Measurements from ENCODE around the gene NFATC4.
A peak's percentile ranks its signal among the peaks of the same experiment; 100 is the strongest.

The NFATC4 gene

DNA sequence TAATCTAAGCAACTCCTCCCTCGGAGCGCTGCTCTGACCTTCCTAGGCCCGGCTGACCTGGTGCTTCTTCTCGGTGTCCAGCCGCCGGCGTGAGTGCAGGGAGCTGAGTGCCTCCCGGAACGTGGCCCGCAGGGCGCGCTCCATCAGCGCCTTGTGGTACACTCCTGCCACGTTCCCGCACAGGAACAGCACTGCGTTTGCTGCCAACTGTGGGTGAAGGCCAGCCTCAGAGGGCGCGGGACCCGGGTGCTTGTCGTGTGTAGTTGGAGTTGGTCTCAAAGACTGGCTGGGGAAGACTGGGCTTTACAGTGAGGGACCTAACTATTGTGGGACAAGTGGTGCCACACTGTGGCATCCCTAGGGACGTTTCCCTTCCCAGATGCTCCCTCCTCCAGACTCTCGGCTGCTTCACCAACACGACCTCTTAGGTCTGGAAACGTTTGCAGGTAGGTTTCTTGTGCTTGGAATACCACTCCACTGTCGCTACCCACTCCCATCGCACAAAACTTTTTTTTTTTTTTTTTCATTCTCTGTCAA, 36.2 kb upstream of the NFATC4 start:
- no peak for TF ChIP-seq CTCF (IDR thresholded peaks at IDR 0.05; ENCODE audit: control extremely low read depth, extremely low read depth, low read depth, missing control alignments)
- CTCF ChIA-PET, result interaction anchor here (0.6 to 21.9 kb wide), 20 partner anchors 9 to 274 kb away, joined by 3 to 629 read pairs (median 18); partner anchors contain the start of genes CBLN3, CIDEB, KHNYN and LTB4R
- POLR2A ChIA-PET, result no interaction called here
- DNase-seq (ENCODE audit: extremely low spot score), result no peak

DNA sequence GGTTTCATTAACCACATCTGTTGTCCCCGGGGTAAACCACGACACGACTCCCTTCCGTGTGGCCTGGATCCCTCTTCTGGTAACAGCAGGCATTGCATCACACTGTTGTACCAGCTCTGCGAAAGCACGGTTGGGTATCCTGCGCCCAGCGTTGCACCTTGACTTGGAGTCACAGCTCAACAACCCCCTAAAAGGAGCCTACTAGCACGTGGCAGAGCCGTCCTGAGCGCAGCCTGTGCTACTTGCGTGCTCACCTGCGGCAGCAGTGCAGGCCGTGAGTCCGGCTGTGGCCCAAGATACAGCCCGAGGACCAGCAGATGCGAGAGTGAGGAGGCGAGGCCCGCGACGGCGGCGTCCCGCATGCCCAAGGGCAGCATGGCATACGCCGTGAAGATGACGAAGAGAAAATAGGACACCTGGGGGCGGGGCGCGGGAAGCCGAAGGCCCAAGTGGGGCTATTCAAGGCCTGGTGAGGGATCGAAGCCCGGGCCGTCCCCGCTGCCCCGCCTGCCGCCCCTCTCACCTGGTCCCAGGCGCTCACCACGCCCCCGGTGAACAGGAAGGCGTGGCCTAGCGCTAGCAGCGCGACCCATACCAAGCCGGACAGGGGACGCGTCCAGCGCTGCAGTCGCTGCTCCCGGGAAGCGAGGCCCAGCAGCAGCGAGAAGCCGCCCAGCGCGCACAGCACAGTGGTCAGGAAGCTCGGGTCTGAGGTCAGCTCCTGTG, 35.6 kb upstream of the NFATC4 start:
- peak; percentile 91 for DNase-seq (ENCODE audit: extremely low spot score)
- peak; percentile 73 for TF ChIP-seq CTCF (IDR thresholded peaks at IDR 0.05; ENCODE audit: control extremely low read depth, extremely low read depth, low read depth, missing control alignments)
- POLR2A ChIA-PET, result interaction anchor here (0.9 to 1.4 kb wide), 3 partner anchors 97 to 105 kb away, joined by 3 to 10 read pairs (median 3); partner anchors contain the start of genes CBLN3 and KHNYN
- CTCF ChIA-PET, result interaction anchor here (0.7 to 21.9 kb wide), 29 partner anchors 9 to 274 kb away, joined by 3 to 629 read pairs (median 14); partner anchors contain the start of genes CBLN3, CIDEB, KHNYN and LTB4R

GRCh38 chr14:24334431-24335291, 33.3 kb upstream of the NFATC4 start, which contains the start of gene ADCY4:
TSS of gene ADCY4 (minus strand) at chr14:24335071. CDS start at chr14:24334652, 419 bp downstream.
- no peak for DNase-seq (ENCODE audit: extremely low spot score)
- TF ChIP-seq CTCF (IDR thresholded peaks at IDR 0.05; ENCODE audit: control extremely low read depth, extremely low read depth, low read depth, missing control alignments), result no peak
- ChIA-PET POLR2A (interaction anchor here (0.6 kb wide), 1 partner anchor 68 kb away, joined by 5 read pairs; no protein-coding TSS in a partner anchor), CTCF (interaction anchor here (1.1 to 21.9 kb wide), 17 partner anchors 11 to 125 kb away, joined by 3 to 629 read pairs (median 17); partner anchors contain the start of genes CBLN3, CIDEB, KHNYN and LTB4R)

DNA sequence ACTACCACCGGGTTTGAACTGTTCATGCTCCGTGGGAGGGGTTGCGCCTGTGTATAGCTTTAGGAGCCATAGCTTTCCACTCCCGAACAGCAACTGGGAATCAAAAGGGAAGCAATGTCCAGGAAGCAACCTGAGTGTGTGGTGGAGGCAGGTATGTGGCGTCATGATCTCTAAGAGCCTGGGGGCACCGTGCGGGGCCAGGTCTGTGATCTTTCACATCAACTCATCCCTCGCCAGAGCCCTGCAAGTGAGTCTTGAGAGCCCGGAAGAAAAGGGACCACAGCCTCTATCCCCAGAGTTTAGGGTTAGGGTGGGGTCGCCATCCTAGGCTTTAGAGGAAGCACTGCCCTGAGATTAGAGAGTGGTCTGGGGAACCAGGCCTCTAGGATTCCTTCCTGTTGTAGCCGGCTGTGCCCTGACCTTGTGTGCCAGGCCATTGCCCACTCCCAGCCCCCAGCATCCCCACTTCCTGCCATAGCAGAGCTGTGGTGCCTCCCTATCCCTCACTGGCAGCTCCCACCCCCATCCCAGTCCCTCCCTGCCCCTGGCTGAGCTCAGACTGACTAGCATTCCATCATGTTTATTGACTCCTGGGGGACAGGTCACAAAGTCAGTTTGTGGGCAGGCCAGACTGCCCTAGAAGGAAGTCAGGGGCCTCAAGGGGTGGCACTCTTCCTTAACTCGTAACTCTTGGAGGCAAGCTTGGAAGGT, 32.4 kb upstream of the NFATC4 start:
- POLR2A ChIA-PET, result no interaction called here
- no peak for DNase-seq (ENCODE audit: extremely low spot score)
- no peak for TF ChIP-seq CTCF (IDR thresholded peaks at IDR 0.05; ENCODE audit: control extremely low read depth, extremely low read depth, low read depth, missing control alignments)
- CTCF ChIA-PET, result interaction anchor here (0.9 to 21.9 kb wide), 8 partner anchors 8 to 106 kb away, joined by 3 to 629 read pairs (median 7); partner anchors contain the start of genes CBLN3, CIDEB, KHNYN and SDR39U1

GRCh38 chr14:24337144-24337823, 30.7 kb upstream of the NFATC4 start:
- CTCF ChIA-PET, result interaction anchor here (0.9 to 21.9 kb wide), 9 partner anchors 10 to 97 kb away, joined by 3 to 629 read pairs (median 5); partner anchors contain the start of genes CBLN3, CIDEB, KHNYN and LTB4R2
- no peak for TF ChIP-seq CTCF (IDR thresholded peaks at IDR 0.05; ENCODE audit: control extremely low read depth, extremely low read depth, low read depth, missing control alignments)
- POLR2A ChIA-PET, result no interaction called here
- DNase-seq (ENCODE audit: extremely low spot score), result no peak
